SK-N-SH treated with all-trans-retinoic acid at 6 μM for 48 hours (cell line): ENCODE data around the gene FMO5.

Experiments
- ATAC-seq: fragments of 200-7000 bp; cut with Tn5 transposase; 3 replicates; pipeline ENCODE4 v1.9.1; 2020; ENCODE audit warnings: mild to moderate bottlenecking, moderate library complexity
- ARNTL ChIP-seq: fragments of 450-650 bp; formaldehyde crosslinking; IDR thresholded peaks from 2 replicates; pipeline ENCODE4 v1.5.0; 2020; ENCODE audit warnings: low read depth, mild to moderate bottlenecking, moderate library complexity, borderline replicate concordance
- BACH2 ChIP-seq: fragments of 250-450 bp; sonication (Bioruptor Pico); IDR thresholded peaks from 2 replicates; pipeline ENCODE4 v1.9.0; 2021; ENCODE audit warnings: mild to moderate bottlenecking, borderline replicate concordance
- CSDC2 ChIP-seq: fragments of 250-450 bp; sonication (Bioruptor Pico); IDR thresholded peaks from 2 replicates; pipeline ENCODE4 v1.5.0; 2020; ENCODE audit warnings: mild to moderate bottlenecking, moderate library complexity
- ESRRG ChIP-seq: fragments of 250-450 bp; sonication (Bioruptor Pico); IDR thresholded peaks from 2 replicates; pipeline ENCODE4 v1.6.1; 2021; ENCODE audit warnings: mild to moderate bottlenecking
- GLIS3 ChIP-seq: fragments of 250-450 bp; sonication (Bioruptor Pico); IDR thresholded peaks from 2 replicates; pipeline ENCODE4 v1.5.0; 2020; ENCODE audit warnings: mild to moderate bottlenecking, moderate library complexity
- ISL1 ChIP-seq: fragments of 250-450 bp; sonication (Bioruptor Pico); IDR thresholded peaks from 2 replicates; pipeline ENCODE4 v2.1.2; 2022; ENCODE audit warnings: mild to moderate bottlenecking, moderate library complexity
- OSR1 ChIP-seq: fragments of 250-450 bp; sonication (Bioruptor Pico); IDR thresholded peaks from 2 replicates; pipeline ENCODE4 v1.8.0; 2022; ENCODE audit warnings: moderate library complexity, mild to moderate bottlenecking, inconsistent platforms
- RARB ChIP-seq: fragments of 250-450 bp; sonication (Bioruptor Pico); IDR thresholded peaks from 2 replicates; pipeline ENCODE4 v1.8.0; 2021; ENCODE audit warnings: mild to moderate bottlenecking, moderate library complexity
- TCF4 ChIP-seq: fragments of 250-450 bp; sonication (Bioruptor Pico); IDR thresholded peaks from 2 replicates; pipeline ENCODE4 v1.8.0; 2021; ENCODE audit warnings: mild to moderate bottlenecking, moderate library complexity, borderline replicate concordance
- TOX ChIP-seq: fragments of 250-450 bp; sonication (Bioruptor Pico); IDR thresholded peaks from 2 replicates; pipeline ENCODE4 v1.8.0; 2021; ENCODE audit warnings: mild to moderate bottlenecking, moderate library complexity, borderline replicate concordance
- ZFP3 ChIP-seq: fragments of 250-450 bp; sonication (Bioruptor Pico); IDR thresholded peaks from 2 replicates; pipeline ENCODE4 v1.5.0; 2020; ENCODE audit warnings: mild to moderate bottlenecking, moderate library complexity
- ZFP30 ChIP-seq: fragments of 450-650 bp; formaldehyde crosslinking; IDR thresholded peaks from 2 replicates; pipeline ENCODE4 v1.5.0; 2022; ENCODE audit warnings: mild to moderate bottlenecking, moderate library complexity
- ZNF565 ChIP-seq: fragments of 450-650 bp; formaldehyde crosslinking; conservative IDR thresholded peaks from 2 replicates; pipeline ENCODE4 v1.5.0; 2020; ENCODE audit warnings: low read depth, mild to moderate bottlenecking, moderate library complexity
- TF ChIP-seq, protein P1 (sequence below): fragments of 250-450 bp; sonication (Bioruptor Pico); IDR thresholded peaks from 2 replicates; pipeline ENCODE4 v1.8.0; 2020; ENCODE audit warnings: mild to moderate bottlenecking, moderate library complexity, borderline replicate concordance
- TF ChIP-seq, protein P2 (sequence below): fragments of 250-450 bp; sonication (Bioruptor Pico); IDR thresholded peaks from 2 replicates; pipeline ENCODE4 v1.5.1; 2021; ENCODE audit warnings: mild to moderate bottlenecking, moderate library complexity
- TF ChIP-seq, protein P3 (sequence below): fragments of 250-450 bp; sonication (Bioruptor Pico); IDR thresholded peaks from 2 replicates; pipeline ENCODE4 v1.5.1; 2020; ENCODE audit warnings: low read depth, mild to moderate bottlenecking, moderate library complexity
- TF ChIP-seq, protein P4 (sequence below): fragments of 250-450 bp; sonication (Bioruptor Pico); IDR thresholded peaks from 2 replicates; pipeline ENCODE4 v1.5.0; 2020; ENCODE audit warnings: mild to moderate bottlenecking, moderate library complexity
- TF ChIP-seq, protein P5 (sequence below): fragments of 250-450 bp; sonication (Bioruptor Pico); IDR thresholded peaks from 2 replicates; pipeline ENCODE4 v1.8.0; 2021; ENCODE audit warnings: low read depth, mild to moderate bottlenecking, moderate library complexity, borderline replicate concordance

FMO5 gene

DNA sequence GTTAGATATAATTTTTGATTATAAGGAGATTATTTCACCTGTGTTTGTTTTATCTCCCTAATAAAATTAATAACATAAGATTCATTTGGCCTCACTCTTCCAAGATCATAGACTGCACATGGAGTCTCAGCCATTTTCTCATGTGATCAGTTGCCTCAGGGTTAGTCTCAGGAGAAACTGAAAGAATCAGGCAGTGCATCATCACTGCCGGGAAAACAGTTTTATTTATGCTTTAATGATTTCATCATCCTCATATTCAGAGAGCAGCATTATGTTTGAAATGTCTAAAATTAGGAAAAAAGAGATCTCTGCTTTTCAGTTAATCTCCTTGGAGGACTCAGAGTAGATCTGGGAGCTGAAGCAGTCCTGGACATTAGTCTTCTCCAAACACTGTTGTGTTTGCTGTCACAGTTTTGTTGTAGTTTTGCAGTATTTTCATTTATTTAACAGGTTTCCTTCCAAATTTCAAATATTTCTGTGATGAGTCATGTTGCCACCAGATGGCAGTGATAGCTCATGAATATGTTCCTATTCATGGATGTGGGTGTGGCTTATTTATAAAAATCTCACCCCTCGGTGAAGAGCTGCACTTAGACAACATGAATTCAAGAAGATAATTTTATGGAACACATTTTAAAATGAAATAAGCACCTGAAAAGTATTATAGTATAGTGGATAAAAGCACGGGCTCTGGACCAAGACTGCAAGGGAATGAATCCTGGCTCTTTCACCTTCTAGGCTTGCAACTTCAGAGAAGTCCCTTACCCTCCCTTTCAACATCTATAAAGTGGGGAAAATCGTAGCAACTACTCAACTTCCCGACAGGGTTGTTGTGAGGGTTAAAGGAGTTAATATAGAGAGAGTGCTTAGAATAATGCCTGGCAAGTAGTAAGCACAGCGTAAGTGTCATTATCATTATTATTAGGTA, 48.5 kb upstream of the FMO5 start (continued):
- TF ChIP-seq RARB (no peak), TCF4 (CRISPR knock-in tag) (no peak)
- TF ChIP-seq, protein P1, sequence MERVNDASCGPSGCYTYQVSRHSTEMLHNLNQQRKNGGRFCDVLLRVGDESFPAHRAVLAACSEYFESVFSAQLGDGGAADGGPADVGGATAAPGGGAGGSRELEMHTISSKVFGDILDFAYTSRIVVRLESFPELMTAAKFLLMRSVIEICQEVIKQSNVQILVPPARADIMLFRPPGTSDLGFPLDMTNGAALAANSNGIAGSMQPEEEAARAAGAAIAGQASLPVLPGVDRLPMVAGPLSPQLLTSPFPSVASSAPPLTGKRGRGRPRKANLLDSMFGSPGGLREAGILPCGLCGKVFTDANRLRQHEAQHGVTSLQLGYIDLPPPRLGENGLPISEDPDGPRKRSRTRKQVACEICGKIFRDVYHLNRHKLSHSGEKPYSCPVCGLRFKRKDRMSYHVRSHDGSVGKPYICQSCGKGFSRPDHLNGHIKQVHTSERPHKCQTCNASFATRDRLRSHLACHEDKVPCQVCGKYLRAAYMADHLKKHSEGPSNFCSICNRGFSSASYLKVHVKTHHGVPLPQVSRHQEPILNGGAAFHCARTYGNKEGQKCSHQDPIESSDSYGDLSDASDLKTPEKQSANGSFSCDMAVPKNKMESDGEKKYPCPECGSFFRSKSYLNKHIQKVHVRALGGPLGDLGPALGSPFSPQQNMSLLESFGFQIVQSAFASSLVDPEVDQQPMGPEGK (CRISPR knock-in tag): no peak

DNA sequence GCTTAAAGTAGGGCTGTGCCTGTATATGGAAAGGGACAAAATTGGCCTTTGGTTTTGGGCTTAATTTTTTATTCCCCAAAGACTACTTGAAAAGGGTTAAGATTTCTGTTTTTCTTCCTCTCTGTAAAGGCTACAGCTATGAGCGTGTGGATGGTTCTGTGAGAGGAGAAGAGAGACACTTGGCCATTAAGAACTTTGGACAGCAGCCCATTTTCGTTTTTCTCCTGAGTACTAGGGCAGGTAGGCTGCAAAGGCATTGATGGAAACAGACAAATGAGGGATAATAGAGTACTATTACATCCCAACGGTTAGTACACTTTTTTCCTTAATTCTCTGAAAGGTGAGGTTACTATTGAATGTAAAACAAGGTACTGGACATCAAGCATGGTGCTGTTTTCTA, 46.9 kb upstream of the FMO5 start:
- no peak for ATAC-seq
- TF ChIP-seq CSDC2 (no peak), ZFP30 (CRISPR knock-in tag) (no peak), BACH2 (no peak), ISL1 (CRISPR knock-in tag) (no peak)
- TF ChIP-seq, protein P2, sequence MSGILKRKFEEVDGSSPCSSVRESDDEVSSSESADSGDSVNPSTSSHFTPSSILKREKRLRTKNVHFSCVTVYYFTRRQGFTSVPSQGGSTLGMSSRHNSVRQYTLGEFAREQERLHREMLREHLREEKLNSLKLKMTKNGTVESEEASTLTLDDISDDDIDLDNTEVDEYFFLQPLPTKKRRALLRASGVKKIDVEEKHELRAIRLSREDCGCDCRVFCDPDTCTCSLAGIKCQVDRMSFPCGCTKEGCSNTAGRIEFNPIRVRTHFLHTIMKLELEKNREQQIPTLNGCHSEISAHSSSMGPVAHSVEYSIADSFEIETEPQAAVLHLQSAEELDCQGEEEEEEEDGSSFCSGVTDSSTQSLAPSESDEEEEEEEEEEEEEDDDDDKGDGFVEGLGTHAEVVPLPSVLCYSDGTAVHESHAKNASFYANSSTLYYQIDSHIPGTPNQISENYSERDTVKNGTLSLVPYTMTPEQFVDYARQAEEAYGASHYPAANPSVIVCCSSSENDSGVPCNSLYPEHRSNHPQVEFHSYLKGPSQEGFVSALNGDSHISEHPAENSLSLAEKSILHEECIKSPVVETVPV: no peak

DNA sequence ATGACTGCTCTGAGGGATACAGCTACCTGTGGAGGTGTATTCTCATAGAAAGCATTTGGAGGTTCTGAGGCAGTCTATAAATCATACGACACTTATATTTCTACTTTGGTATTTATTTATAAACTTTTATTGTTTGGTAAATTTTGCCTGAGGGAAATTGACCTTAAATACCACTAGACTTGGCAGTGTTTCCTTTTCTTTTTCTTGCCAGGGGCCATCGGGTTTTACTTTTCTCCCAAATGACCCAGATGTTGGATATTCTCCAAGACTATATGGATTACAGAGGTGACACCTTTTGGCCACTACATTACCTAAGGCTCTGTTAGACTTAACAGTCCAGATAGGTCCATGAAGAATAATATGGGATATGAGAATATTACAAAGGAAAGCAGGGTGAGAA, 45.6 kb upstream of the FMO5 start:
- TF ChIP-seq ARNTL (CRISPR knock-in tag) (no peak), TOX (CRISPR knock-in tag) (no peak), GLIS3 (CRISPR knock-in tag) (no peak), ZNF565 (no peak), BACH2 (no peak), ZFP30 (CRISPR knock-in tag) (no peak)
- TF ChIP-seq, protein P1 (CRISPR knock-in tag): no peak
- TF ChIP-seq, protein P3, sequence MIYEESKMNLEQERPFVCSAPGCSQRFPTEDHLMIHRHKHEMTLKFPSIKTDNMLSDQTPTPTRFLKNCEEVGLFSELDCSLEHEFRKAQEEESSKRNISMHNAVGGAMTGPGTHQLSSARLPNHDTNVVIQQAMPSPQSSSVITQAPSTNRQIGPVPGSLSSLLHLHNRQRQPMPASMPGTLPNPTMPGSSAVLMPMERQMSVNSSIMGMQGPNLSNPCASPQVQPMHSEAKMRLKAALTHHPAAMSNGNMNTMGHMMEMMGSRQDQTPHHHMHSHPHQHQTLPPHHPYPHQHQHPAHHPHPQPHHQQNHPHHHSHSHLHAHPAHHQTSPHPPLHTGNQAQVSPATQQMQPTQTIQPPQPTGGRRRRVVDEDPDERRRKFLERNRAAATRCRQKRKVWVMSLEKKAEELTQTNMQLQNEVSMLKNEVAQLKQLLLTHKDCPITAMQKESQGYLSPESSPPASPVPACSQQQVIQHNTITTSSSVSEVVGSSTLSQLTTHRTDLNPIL (CRISPR knock-in tag): no peak
- no peak for ATAC-seq

DNA sequence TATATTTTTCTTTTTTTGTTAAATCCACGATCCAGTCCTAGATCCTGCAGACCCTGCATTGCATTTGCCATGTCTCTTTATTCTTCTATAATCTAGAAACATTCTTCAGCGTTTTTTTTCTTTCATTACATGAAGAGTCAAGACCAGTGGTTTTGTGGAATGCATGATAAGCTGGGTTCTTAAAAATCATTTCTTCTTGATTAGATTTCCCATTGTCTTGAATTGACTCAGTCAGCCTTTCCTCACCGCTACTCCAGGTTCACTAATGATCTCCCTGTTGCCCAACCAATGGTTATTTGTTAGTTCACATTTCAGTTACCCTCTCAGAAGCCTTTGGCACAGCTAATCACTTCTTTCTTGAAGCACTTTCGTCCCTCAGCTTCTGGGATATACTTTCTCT, 42.6 kb upstream of the FMO5 start:
- ATAC-seq: no peak
- no peak for TF ChIP-seq ZNF565
- TF ChIP-seq, protein P3 (CRISPR knock-in tag): no peak
- no peak for TF ChIP-seq TOX (CRISPR knock-in tag)
- TF ChIP-seq, protein P4, sequence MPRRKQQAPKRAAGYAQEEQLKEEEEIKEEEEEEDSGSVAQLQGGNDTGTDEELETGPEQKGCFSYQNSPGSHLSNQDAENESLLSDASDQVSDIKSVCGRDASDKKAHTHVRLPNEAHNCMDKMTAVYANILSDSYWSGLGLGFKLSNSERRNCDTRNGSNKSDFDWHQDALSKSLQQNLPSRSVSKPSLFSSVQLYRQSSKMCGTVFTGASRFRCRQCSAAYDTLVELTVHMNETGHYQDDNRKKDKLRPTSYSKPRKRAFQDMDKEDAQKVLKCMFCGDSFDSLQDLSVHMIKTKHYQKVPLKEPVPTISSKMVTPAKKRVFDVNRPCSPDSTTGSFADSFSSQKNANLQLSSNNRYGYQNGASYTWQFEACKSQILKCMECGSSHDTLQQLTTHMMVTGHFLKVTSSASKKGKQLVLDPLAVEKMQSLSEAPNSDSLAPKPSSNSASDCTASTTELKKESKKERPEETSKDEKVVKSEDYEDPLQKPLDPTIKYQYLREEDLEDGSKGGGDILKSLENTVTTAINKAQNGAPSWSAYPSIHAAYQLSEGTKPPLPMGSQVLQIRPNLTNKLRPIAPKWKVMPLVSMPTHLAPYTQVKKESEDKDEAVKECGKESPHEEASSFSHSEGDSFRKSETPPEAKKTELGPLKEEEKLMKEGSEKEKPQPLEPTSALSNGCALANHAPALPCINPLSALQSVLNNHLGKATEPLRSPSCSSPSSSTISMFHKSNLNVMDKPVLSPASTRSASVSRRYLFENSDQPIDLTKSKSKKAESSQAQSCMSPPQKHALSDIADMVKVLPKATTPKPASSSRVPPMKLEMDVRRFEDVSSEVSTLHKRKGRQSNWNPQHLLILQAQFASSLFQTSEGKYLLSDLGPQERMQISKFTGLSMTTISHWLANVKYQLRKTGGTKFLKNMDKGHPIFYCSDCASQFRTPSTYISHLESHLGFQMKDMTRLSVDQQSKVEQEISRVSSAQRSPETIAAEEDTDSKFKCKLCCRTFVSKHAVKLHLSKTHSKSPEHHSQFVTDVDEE (CRISPR knock-in tag): no peak
- TF ChIP-seq, protein P2: no peak
- no peak for TF ChIP-seq ZFP3 (CRISPR knock-in tag)
- no peak for TF ChIP-seq ESRRG (CRISPR knock-in tag)
- no peak for TF ChIP-seq ISL1 (CRISPR knock-in tag)
- no peak for TF ChIP-seq OSR1 (CRISPR knock-in tag)
- TF ChIP-seq, protein P5, sequence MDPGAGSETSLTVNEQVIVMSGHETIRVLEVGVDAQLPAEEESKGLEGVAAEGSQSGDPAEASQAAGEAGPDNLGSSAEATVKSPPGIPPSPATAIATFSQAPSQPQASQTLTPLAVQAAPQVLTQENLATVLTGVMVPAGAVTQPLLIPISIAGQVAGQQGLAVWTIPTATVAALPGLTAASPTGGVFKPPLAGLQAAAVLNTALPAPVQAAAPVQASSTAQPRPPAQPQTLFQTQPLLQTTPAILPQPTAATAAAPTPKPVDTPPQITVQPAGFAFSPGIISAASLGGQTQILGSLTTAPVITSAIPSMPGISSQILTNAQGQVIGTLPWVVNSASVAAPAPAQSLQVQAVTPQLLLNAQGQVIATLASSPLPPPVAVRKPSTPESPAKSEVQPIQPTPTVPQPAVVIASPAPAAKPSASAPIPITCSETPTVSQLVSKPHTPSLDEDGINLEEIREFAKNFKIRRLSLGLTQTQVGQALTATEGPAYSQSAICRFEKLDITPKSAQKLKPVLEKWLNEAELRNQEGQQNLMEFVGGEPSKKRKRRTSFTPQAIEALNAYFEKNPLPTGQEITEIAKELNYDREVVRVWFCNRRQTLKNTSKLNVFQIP (CRISPR knock-in tag): no peak
- TF ChIP-seq BACH2: no peak
